ENCODE measurements around the gene FLT1.

- no peak for TF ChIP-seq CTCF (IDR thresholded peaks at IDR 0.05; ENCODE audit: low read length)
- no peak for TF ChIP-seq EZH2 (IDR thresholded peaks at IDR 0.05; ENCODE audit: borderline replicate concordance, low read length)
These were observed 32.7 kb upstream of the FLT1 start for GRCh38 chr13:28527629-28528028.

All from OCI-LY1 (cell line).